Epithelial cell of prostate (primary cell): ENCODE measurements around the gene LTBP2.

Experiments
- DNase-seq: peaks from one replicate; pipeline ENCODE4 v3.0.0-alpha.2; 2011; ENCODE audit warnings: low read depth, low spot score
- H3K27ac ChIP-seq: fragments of 450-650 bp; 2 replicates; pipeline ENCODE4 v1.5.1; 2017; ENCODE audit warnings: mild to moderate bottlenecking

The LTBP2 gene

GRCh38 chr14:74563233-74563585 is 48.8 kb downstream of the LTBP2 start:
- H3K27ac ChIP-seq = peak overlapping the region; percentile 51
- DNase-seq = no peak

GRCh38 chr14:74562515-74563232 is 49.4 kb downstream of the LTBP2 start:
- H3K27ac ChIP-seq = peak overlapping the region; percentile 51
- DNase-seq = no peak

GRCh38 chr14:74558655-74559054 is 53.4 kb downstream of the LTBP2 start:
- H3K27ac ChIP-seq = no peak overlapping the region
- no peak for DNase-seq

- no peak overlapping the region for H3K27ac ChIP-seq
- no peak for DNase-seq
Measured at GRCh38 chr14:74557691-74558090, 54.3 kb downstream of the LTBP2 start.

GRCh38 chr14:74555476-74556050 is 56.5 kb downstream of the LTBP2 start:
- no peak for DNase-seq

GRCh38 chr14:74554742-74555362 is 57.2 kb downstream of the LTBP2 start:
- DNase-seq = no peak
- no peak overlapping the region for H3K27ac ChIP-seq

More at GRCh38 chr14:74555476-74556050, 56.5 kb downstream of the LTBP2 start:
- H3K27ac ChIP-seq = no peak overlapping the region

DNA sequence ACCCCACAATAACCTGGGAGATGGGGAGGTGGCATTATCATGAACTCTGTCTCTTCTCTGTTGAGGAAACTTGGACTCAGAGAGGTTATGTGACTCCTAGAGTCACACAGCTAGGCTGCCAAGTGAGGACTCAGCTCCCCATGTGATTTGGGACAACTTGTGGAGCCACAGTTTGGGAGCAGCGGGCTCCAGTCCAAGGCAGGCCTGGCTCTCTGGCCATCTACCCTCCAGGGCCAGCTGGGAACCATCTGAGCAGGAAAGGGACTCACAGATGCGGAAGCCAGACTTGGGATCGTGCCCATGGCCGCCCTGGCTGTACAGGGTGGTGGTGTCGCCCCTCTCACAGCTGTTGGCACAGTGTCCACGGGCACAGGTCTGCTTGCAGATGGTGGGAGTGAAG is 59.4 kb downstream of the LTBP2 start:
- H3K27ac ChIP-seq = no peak overlapping the region
- DNase-seq = no peak

GRCh38 chr14:74551431-74552371 is 60.3 kb downstream of the LTBP2 start:
- no peak overlapping the region for H3K27ac ChIP-seq
- DNase-seq = no peak

GRCh38 chr14:74551001-74551400 is 61.0 kb downstream of the LTBP2 start:
- no peak for DNase-seq
- no peak overlapping the region for H3K27ac ChIP-seq

DNA sequence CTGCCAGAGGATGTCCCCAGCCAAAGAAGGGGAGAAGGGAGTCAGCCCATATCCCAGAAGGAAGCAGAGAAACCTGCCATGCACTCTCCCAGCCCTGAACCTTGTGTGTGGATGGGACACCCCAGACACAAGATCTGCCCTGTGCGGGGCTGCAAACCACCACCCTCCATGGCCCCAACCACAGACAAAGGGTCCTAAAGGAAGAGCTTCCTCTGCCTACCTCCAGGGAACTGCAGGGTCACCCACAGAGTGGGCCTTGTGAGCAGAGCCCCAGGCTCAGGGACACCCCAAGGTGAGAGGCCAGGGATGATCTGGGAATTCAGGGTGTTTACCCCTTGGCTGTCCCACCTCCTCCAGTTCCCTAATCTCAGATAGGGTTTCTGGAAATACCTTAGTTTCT is 62.0 kb downstream of the LTBP2 start:
- DNase-seq = no peak
- H3K27ac ChIP-seq = peak overlapping the region; percentile 30

GRCh38 chr14:74549588-74549987 is 62.4 kb downstream of the LTBP2 start:
- no peak for DNase-seq
- H3K27ac ChIP-seq = peak overlapping the region; percentile 30

GRCh38 chr14:74548881-74549280 is 63.2 kb downstream of the LTBP2 start:
- DNase-seq = no peak
- no peak overlapping the region for H3K27ac ChIP-seq

GRCh38 chr14:74547331-74547927 is 64.6 kb downstream of the LTBP2 start:
- H3K27ac ChIP-seq = no peak overlapping the region
- DNase-seq = no peak

GRCh38 chr14:74546416-74546815 is 65.6 kb downstream of the LTBP2 start:
- no peak for DNase-seq
- H3K27ac ChIP-seq = no peak overlapping the region

GRCh38 chr14:74545386-74545785 is 66.7 kb downstream of the LTBP2 start:
- no peak for DNase-seq
- no peak overlapping the region for H3K27ac ChIP-seq

DNA sequence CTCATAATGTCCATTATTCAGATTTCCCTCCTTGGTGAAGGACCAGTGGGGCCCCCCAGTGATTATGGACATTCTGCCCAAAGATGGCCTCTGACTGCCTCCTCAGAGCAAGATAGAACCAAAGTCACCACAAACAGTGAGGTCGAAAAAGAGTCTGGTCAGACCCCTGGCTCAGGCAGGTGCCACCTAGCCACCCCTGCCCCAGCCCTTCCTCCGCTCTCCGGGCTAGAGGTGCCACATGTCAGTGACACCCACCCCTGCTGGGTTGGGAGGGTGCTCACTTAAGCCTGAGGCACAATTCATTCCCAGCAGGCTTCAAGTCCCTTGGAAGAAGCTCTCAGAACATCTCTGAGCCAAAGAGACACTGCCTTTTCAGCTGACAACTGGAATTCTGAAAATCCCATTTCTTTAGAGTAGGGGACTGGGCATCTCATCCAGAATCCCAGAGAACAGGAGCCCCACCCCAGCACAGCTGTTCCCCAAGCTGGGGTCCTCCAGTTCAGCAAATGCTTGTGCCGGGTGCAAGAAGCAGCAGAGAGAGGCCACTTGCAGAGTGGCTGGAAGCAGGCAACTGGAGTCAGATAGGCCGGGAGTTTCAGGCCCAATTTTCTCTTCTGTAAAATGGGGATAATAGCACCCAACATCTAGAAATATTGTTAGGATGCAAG is 68.1 kb downstream of the LTBP2 start:
- H3K27ac ChIP-seq = no peak overlapping the region
- no peak for DNase-seq

DNA sequence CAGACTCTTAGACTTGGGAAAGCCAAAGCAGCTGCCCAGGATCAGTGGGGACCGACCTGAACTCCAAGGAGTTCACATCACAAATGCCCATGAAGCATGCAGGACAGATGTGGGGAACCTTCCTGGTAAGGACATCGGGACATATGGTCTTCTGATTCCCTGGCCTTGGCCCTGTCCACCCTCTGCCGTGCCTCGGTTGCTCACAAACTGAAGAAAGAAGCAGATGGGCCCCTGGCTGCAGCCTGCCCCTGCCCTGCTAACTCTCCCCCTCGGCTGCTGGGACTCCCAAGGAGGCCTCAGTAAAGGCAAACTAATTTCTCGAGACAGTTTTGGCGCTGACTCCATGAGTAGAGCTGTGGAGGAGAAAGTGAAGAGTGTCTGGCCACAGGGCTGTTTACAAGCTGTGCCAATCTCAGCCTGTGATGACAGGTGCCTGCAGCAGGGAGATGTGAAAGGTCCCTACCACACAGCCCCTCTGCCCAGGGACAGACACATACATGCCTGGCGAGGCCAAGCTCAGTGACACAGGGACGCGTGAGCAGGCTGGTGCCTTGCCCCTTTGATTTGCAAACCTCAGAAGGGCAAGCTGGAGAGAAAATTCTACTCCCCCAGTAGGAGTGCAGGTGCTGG is 69.9 kb downstream of the LTBP2 start:
- no peak overlapping the region for H3K27ac ChIP-seq
- no peak for DNase-seq

DNA sequence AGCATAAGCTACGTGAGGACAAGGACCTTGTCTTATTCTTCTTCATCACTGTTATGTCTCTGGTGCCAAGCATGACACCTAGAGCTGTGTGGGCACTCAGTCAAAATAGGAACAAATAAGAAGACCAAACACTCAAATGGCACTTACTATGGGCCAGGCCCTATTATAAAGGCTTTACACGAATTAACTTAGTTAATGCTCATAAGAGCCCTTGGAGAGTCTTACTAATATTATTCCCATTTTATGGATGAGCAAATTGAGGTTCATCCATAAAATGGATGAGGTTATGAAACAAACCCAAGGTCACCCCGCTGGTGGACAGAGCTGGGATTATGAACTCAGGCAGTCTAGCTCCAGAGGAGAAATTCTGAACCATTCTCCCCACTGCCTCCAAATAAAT is 70.8 kb downstream of the LTBP2 start:
- no peak for DNase-seq
- no peak overlapping the region for H3K27ac ChIP-seq

GRCh38 chr14:74539503-74539902 is 72.5 kb downstream of the LTBP2 start:
- H3K27ac ChIP-seq = no peak overlapping the region
- DNase-seq = no peak
